GM10847 (cell line): ENCODE measurements around the gene AP4S1.

Experiments used
- POLR2A ChIP-seq: IDR thresholded peaks from 2 replicates; pipeline ENCODE4 v1.6.1; 2011; ENCODE audit not compliant: insufficient read length; ENCODE audit errors: extremely low read depth

Gene AP4S1, protein sequence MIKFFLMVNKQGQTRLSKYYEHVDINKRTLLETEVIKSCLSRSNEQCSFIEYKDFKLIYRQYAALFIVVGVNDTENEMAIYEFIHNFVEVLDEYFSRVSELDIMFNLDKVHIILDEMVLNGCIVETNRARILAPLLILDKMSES

DNA sequence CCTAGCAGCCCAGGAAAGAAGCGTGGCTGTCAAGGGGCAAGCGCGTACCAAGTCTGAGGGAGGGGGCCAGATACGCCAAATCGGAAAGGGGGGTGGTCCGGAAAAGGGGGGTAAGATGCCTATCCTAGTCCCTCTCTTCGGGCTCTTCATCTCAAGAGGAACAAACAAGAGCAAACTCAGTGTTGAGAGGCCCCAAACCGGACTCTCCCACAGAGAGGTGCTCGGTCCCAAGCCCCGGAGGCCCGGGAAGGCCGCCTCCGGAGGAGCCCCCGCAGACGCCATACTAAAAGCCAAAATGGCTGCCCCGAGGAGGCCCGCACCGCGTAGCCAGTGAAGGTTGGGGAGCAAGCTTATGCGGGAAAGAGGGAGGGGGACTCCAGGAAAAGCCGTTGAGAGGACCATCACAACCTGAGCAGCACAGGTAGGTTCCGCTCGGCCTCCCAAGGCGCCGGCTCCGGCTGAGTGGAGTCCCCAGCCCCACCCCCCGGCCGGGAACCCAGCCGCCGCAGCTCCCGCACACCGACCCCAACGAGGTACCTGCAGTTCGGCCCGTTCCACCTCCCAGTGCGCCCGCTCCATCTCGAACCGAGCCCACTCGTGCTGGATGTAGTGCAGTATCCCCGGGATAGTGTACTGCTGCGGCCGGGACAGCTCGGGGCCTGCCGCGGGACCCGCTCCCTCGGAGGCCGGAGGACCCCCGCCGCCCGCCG lies at the start of gene AP4S1:
Gene AP4S1 (plus strand): TSS at position 283 of the 710 bp plus-strand sequence. CDS start 40,548 bp downstream, outside the sequence.
- peak; percentile 26 for TF ChIP-seq POLR2A

DNA sequence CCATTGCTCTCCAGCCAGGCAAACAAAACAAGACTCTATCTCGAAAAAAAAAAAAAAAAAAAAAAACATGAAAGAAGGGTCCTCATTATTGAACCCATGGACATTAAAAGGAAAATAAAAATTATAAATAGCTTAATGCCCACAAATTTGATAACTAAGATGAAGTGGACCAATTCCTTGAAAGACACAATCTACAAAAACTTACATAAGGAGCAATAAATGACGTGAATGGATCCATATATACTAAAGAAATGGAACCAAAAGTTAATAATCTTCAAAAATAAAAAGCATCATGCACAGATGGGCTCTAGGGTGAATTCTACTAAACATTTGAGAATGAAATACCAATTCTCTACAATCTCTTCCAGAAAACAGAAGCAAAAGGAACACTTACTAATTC lies 47.7 kb upstream of the AP4S1 start:
- TF ChIP-seq POLR2A = no peak

DNA sequence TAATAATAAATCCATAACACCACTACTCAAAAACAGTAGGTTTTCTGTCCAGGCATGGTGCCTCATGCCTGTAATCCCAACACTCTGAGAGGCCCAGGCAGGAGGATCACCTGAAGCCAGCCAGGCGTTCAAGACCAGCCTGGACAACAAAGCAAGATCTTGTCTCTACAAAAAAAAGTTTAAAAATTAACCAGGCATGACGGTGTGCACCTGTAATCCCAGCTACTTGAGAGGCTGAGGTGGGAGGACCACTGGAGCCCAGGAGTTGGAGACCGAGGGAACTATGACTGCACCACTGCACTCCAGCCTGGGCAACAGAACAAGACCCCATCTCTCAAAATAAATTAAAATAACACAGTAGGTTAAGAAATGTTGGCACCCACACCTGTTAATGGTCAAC lies 44.5 kb upstream of the AP4S1 start:
- TF ChIP-seq POLR2A = no peak

DNA sequence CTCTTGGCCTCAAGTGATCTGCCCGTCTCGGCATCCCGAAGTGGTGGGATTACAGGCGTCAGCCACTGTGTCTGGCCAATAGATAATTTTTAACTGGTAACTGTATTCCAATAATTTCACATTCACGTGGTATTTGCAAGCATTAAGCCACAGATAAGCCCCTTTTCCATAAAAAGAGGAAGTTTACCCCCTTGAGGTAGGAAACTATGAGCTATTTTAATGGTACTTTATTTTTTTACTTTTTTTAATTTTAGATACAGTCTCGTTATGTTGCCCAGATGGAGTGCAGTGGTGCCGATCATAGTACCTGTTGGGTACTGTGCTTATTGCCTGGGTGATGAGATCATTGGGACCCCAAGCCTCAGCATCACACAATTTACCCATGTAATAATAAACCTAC lies 42.9 kb upstream of the AP4S1 start:
- TF ChIP-seq POLR2A = no peak

DNA sequence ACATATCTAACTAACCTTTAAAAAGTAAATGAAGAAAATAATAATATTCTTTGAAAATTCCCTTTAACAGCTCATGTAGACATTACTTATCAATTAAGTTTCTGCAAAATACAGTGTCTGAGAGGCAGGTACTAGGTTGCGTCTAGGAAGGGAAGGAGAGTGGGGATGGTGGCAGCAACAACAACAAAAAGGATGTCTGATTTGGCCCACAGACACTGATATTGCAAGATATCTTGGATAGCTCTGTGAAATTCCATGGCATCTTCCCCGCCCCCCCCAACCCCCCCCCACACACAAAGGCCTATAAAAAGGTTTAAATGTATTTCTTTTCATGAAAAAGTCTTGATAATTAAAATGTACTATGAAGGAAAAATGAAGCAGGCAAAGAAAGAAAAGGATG lies 41.6 kb upstream of the AP4S1 start:
- no peak for TF ChIP-seq POLR2A

DNA sequence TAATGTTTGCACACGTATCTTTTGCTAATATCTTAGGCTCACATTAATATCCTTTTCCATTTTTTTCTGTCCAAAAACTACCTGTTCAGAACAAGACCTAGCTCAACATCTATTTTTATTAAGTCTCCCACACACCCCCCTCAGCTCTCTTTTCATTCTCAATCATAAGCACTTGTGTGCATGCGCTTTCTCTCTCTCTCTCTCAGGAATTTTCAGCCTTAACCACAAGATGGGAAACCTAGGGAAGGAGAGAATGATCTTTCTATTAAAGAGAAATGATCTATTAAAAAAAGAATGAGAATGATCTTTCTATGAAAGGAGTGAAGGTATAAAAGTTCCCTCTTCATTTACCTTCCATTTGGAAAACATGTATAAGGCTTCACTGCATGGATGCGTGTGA lies 39.7 kb upstream of the AP4S1 start:
- no peak for TF ChIP-seq POLR2A

DNA sequence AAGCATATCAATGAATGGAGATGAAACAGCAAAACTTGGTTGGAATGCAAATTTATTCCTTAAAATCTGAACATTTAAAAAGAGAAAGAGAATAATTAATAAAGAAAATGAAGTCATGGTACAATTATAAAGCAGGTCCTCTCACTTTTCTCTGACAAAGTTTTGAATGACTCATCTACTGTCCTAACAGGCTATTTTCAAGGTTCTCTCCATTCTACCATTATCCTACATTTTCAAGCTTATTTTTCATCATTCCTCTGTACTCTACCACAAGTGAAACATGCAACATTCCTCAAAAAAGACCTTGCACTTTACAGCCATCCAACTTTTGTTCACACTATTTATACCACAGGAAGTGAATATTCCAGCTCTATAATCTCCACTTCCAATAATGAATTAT lies 36.9 kb upstream of the AP4S1 start:
- TF ChIP-seq POLR2A = no peak

DNA sequence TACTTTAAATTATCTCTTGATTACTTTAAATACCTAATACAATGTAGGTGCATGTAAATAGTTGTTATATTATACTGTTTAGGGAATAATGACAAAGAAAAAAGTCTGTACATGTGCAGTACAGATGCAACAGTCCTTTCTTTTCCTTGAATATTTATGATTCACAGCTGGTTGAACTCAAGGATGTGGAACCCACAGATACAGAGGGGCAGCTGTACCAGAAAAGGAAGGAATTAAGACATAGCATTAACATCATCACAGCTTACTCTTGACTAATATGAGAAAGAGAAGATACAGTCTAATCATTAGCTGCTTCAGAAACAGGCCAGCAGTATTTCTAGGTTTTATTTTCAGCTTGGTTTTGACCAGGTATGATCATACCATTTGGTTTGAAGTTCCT lies 34.7 kb upstream of the AP4S1 start:
- no peak for TF ChIP-seq POLR2A

DNA sequence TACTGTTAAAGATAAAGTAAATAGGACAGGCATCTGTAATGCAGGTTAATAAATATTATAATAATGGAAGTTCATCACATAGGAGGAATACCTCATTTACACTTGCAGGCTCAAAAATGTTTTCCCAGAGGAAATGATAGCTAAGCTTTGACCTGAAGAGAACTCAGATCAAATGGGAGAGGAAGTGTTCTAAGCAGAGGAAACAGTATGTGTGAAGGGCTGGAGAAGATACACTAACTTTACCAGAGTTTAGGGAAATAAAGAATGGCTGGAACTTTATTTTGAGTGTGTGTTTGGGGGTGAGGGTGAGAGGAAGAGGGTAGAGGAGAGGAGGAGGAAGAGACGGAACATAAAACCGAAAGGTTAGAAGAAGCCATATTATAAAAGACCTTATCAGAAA lies 34.0 kb upstream of the AP4S1 start:
- no peak for TF ChIP-seq POLR2A

DNA sequence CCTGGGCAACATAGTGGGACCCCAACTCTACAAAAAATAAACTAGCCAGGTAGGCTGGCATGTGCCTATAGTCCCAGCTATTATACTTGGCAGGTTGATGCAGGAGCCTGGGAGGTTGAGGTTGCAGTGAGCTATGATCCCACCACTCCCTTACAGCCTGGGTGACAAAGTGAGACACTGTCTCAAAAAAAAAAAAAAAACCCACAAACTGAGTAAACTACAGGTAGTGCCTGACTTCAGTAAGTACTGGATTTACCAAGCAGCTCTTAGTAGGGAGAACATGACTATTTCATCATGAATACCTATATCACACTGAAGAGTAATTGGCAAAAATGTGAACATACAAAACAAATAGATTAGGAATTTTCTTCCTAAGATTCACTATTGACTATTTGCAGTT lies 32.4 kb upstream of the AP4S1 start:
- no peak for TF ChIP-seq POLR2A

DNA sequence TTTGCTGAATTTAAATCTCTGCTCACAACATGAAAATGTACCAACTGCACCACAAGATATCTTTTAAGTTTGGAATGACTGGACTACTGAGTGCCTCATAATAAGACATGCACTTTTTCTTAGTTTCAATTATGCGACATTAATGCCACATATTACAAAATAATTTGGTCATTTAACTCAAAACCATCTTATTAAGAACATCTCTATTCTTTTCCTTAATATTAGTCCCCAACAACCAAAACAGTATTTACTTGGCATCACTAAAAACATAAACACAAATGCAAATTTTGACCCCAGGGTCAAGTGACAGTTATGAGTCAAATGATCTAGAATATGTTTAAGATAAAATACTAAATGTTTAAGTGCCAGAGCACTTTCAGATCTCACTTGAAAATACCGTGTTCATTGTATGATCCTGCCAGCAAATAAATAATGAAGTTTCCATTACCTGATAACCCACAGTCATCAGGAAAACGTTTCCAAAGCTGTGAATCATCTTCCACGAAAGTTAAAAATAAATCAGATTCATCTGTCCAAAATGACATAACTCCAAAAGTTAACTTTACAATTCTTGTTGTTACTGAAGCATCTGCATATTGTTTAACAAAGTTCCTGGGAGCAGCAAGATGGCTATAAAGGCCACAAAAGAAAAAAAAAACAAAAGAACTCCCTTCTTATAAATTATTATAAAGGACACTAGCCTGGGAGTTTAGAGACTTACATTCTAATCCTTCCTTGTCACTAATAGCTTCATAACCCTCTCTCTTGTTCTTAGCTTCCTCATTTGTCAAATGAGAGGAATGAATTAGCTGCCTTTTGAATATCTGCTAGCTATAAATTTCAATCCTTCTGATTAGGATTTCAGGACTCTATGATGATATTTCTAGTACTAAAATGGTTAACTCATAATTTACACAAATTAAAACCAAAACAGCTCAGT lies 30.5 kb upstream of the AP4S1 start:
- TF ChIP-seq POLR2A = no peak

DNA sequence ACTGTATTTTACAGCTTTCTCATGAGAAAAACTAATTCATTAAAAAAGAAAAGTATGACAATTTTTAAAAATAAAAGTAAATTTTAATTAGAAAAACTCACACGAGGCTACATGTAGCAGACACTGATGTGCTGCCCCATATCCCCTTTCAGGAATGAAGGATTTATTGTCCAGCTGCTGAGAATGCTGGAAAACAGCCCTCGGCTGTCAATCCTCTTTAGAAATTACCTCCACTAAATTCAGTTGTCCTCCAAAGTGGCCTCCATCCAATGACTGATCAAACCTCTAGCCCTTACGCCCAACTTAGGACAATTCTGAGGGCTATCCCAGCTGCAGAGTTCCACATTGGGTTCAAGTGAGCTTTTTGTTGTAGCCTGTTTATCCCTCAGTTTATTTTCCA lies 29.8 kb upstream of the AP4S1 start:
- TF ChIP-seq POLR2A = no peak

DNA sequence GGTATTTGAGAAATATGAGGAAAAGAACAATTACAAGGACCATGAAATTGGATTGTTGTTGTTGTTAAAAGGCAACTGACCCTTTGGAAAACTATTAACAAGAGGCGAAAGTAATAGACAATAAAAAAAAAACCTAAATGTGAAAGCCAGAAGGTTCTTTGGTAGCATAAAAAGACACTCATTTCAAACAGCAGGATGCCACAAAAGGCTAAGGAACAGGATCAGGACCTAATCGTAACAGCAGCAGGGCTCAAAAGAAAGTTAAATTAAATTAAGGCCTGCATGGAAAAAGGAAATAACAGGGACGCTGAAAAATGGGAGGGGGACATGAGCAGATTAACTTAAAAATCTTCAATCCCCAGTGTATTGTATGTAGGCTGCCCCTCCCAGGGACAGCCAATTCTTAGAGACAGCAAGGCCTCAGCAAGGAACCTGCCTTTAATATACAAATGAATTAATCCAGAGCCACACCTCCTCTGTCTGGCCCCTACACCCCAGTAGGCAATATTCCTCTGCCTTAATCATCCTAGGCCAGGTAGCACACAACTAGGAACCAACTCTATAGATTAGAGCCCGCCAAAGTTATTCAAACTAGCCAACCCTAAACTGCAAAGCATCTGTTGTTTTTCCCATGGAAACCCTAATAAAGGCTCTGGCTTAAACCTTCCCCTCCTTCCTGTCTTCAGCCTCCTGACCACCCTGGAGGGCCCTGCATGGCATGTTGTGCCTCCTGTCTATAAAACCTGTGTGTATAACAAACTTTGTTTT lies 28.4 kb upstream of the AP4S1 start:
- no peak for TF ChIP-seq POLR2A

DNA sequence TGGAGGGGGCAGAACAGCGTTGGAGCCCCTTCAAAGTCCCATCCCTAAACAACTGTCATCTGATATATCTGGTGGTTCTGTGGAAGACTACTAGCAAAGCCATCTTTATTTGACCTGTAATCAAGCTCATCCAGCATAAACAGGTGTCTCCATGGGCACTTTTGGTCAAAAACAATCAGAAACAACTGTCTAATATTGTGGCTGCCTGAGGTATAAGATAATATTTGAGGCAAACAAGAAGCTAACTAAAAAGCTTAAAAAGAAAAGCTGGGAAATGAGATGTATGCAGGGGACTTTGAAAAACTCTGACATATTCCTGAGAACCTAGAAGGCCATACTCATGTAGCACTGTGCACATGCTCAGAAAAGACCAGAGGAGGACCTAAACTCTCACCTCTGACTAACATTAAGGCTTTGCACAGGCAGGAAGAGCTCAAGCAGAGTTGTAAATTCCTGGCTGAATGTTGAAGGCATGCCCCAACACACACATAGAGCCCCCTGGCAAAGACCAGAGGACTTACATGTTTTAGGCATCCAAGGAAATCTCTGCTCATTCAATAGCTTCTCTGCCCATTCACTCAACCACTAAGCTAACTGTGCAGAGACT lies 27.2 kb upstream of the AP4S1 start:
- TF ChIP-seq POLR2A = no peak
